Osteoblast (primary cell): ENCODE measurements around the gene TCF4. TPM values are rescaled to one million over a fixed set of nuclear protein-coding genes. Genes with fewer than 3 reads are reported as not detected.

Source experiments
- DNase-seq: peaks from one replicate; pipeline ENCODE4 v3.0.0; 2011; ENCODE audit warnings: low spot score, mixed read lengths; ENCODE audit not compliant: insufficient read length; ENCODE audit errors: missing footprints
- H2AFZ ChIP-seq: 2 replicates; pipeline ENCODE4 v1.6.0; 2011; ENCODE audit warnings: mild to moderate bottlenecking, low read length
- H3K27ac ChIP-seq: 2 replicates; pipeline ENCODE4 v1.5.1; 2011; ENCODE audit warnings: mild to moderate bottlenecking, low read depth, low read length, moderate library complexity
- H3K27me3 ChIP-seq: 2 replicates; pipeline ENCODE4 v1.6.0; 2012; ENCODE audit warnings: mild to moderate bottlenecking, control low read depth, inconsistent platforms, low read length, moderate library complexity; ENCODE audit not compliant: insufficient read depth
- H3K36me3 ChIP-seq: 2 replicates; pipeline ENCODE4 v1.5.1; 2011; ENCODE audit warnings: mild to moderate bottlenecking, low read length, control low read depth, moderate library complexity; ENCODE audit not compliant: insufficient read depth
- H3K4me1 ChIP-seq: 2 replicates; pipeline ENCODE4 v1.5.1; 2011; ENCODE audit warnings: mild to moderate bottlenecking, low read length, control low read depth, moderate library complexity; ENCODE audit not compliant: insufficient read depth
- H3K4me2 ChIP-seq: 2 replicates; pipeline ENCODE4 v1.6.0; 2011; ENCODE audit warnings: mild to moderate bottlenecking, low read length; ENCODE audit not compliant: insufficient read depth
- H3K4me3 ChIP-seq: fragments of 200-600 bp; sonication (generic); 3 replicates; pipeline ENCODE4 v1.5.1; 2012; ENCODE audit warnings: mild to moderate bottlenecking, low read length, inconsistent platforms; ENCODE audit not compliant: insufficient read depth
- H3K79me2 ChIP-seq: 2 replicates; pipeline ENCODE4 v1.6.0; 2012; ENCODE audit warnings: mild to moderate bottlenecking, low read length, control low read depth, inconsistent platforms; ENCODE audit not compliant: insufficient read depth
- H3K9me3 ChIP-seq: 2 replicates; pipeline ENCODE4 v1.5.1; 2011; ENCODE audit warnings: low read depth, low read length, control low read depth
- H4K20me1 ChIP-seq: 2 replicates; pipeline ENCODE4 v1.6.0; 2012; ENCODE audit warnings: mild to moderate bottlenecking, low read length, control low read depth; ENCODE audit not compliant: insufficient read depth
- CTCF ChIP-seq: IDR thresholded peaks from 2 replicates; pipeline ENCODE4 v1.5.1; 2011; ENCODE audit warnings: mild to moderate bottlenecking, low read depth, low read length, moderate library complexity; ENCODE audit errors: extremely low read depth
- total RNA-seq: library from RNA; depleted of rRNA; stranded (reverse); fragments of >200 nt; gene quantifications from 2 replicates; pipeline ENCODE4 v1.2.3, GENCODE V29; 2012

Gene TCF4
- total RNA-seq, 1 donor = 87.2 TPM

- no peak for DNase-seq
- Histone ChIP-seq H3K4me3 (no peak overlapping the region), H3K27ac (no peak overlapping the region), H2AFZ (no peak overlapping the region), H3K9me3 (no peaks in the 10 kb centered on the region), H3K79me2 (peaks cover 58% of the 10 kb centered on the region), H3K36me3 (no peaks in the 10 kb centered on the region), H3K27me3 (no peaks in the 10 kb centered on the region), H4K20me1 (peaks cover 5% of the 10 kb centered on the region), H3K4me2 (no peak overlapping the region), H3K4me1 (no peaks in the 10 kb centered on the region)
- TF ChIP-seq CTCF = no peak
Measured at GRCh38 chr18:55530166-55530565, 57.8 kb downstream of the TCF4 start.

DNA sequence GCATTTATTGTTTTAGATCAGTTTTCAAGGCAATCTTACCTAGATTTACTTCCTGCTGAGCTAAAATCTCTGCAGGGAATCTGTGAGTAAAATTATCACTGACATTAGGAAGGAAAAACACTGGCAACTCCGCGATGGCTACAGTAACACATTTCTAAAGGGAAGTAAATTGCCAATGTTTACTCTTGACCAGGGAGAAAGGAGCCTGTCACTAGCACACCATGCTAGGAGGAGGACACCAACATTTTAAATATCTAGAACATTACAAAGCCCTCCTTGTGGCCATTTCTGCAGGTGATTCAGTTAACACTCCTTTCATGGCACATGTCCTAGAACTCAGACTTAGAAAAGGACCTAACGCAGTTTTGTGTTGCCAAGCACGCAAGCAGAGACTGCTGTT is 58.4 kb downstream of the TCF4 start:
- H2AFZ ChIP-seq = no peak overlapping the region
- peaks cover 5% of the 10 kb centered on the region for H4K20me1 ChIP-seq
- H3K4me2 ChIP-seq = no peak overlapping the region
- no peak for TF ChIP-seq CTCF
- no peak overlapping the region for H3K4me3 ChIP-seq
- peaks cover 58% of the 10 kb centered on the region for H3K79me2 ChIP-seq
- no peaks in the 10 kb centered on the region for H3K4me1 ChIP-seq
- no peaks in the 10 kb centered on the region for H3K9me3 ChIP-seq
- H3K36me3 ChIP-seq = no peaks in the 10 kb centered on the region
- DNase-seq = no peak
- no peak overlapping the region for H3K27ac ChIP-seq
- H3K27me3 ChIP-seq = no peaks in the 10 kb centered on the region

GRCh38 chr18:55525845-55526244 is 62.1 kb downstream of the TCF4 start:
- Histone ChIP-seq H3K4me3 (no peak overlapping the region), H3K27me3 (no peaks in the 10 kb centered on the region), H3K36me3 (no peaks in the 10 kb centered on the region), H3K9me3 (no peaks in the 10 kb centered on the region), H2AFZ (no peak overlapping the region), H4K20me1 (no peaks in the 10 kb centered on the region), H3K27ac (no peak overlapping the region), H3K79me2 (peaks cover 41% of the 10 kb centered on the region), H3K4me2 (no peak overlapping the region), H3K4me1 (no peaks in the 10 kb centered on the region)
- DNase-seq = no peak
- TF ChIP-seq CTCF = no peak

- no peaks in the 10 kb centered on the region for H3K9me3 ChIP-seq
- H3K27me3 ChIP-seq = no peaks in the 10 kb centered on the region
- H3K79me2 ChIP-seq = peaks cover 35% of the 10 kb centered on the region
- no peak overlapping the region for H3K4me3 ChIP-seq
- H3K27ac ChIP-seq = no peak overlapping the region
- no peak overlapping the region for H2AFZ ChIP-seq
- H3K4me1 ChIP-seq = no peaks in the 10 kb centered on the region
- DNase-seq = no peak
- H3K4me2 ChIP-seq = no peak overlapping the region
- no peaks in the 10 kb centered on the region for H4K20me1 ChIP-seq
- no peak for TF ChIP-seq CTCF
- H3K36me3 ChIP-seq = no peaks in the 10 kb centered on the region
Measured at GRCh38 chr18:55524353-55525073, 63.5 kb downstream of the TCF4 start.
